Measurements from ENCODE around the gene SPATA9. TPM values are rescaled to one million over a fixed set of nuclear protein-coding genes. Genes with fewer than 3 reads are reported as not detected.

SPATA9 gene
- total RNA-seq, 1 donor: 0.54 TPM

DNA sequence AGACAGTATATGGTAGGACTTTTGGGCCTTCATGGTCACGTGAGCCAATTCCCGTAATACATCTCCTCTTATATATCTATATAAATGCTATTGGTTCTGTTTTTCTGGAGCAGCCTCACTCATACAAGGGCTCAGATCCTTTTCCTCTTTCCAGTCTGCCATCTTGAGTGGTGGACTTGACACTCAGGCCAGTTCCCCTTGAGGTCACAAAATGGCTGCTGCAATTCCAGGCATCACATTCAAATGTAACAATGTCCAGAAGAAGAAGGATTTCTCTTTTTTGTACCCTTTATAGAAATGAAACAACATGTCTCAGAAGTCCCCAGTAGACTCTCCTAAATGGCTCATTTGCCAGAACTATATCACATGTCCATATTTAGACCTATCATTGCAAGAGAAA, 58.4 kb downstream of the SPATA9 start:
- H3K4me3 ChIP-seq (ENCODE audit: low read depth, low read length): no peak overlapping the region
- no peak for TF ChIP-seq CTCF (IDR thresholded peaks at IDR 0.05; ENCODE audit: insufficient read depth, low read length)
- DNase-seq (ENCODE audit: low read depth): no peak

DNA sequence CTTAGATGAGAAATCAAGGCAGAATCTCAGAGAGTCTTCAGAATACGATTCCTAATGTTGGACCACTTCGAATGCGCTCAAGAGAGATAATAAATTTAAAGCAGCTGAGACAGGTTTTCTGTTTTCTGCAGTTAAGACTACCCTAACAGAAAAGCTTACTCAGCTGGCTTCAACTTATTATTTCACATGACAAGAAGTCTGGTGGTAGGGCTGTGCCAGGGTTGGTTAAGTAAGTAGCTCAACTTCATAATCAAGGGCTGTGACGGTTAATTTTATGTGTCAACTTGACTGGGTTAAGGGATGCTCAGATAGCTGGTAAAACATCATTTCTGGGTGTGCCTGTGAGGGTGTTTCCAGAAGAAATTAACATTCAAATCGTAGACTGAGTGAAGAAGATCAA, 59.1 kb downstream of the SPATA9 start:
- TF ChIP-seq CTCF (IDR thresholded peaks at IDR 0.05; ENCODE audit: insufficient read depth, low read length): no peak
- no peak overlapping the region for H3K4me3 ChIP-seq (ENCODE audit: low read depth, low read length)
- no peak for DNase-seq (ENCODE audit: low read depth)

GRCh38 chr5:95621839-95622629, 60.8 kb downstream of the SPATA9 start:
- no peak for DNase-seq (ENCODE audit: low read depth)
- H3K4me3 ChIP-seq (ENCODE audit: low read depth, low read length): no peak overlapping the region
- no peak for TF ChIP-seq CTCF (IDR thresholded peaks at IDR 0.05; ENCODE audit: insufficient read depth, low read length)

- TF ChIP-seq CTCF (IDR thresholded peaks at IDR 0.05; ENCODE audit: insufficient read depth, low read length): no peak
- peak overlapping the region; percentile 59 for H3K4me3 ChIP-seq (ENCODE audit: low read depth, low read length)
- DNase-seq (ENCODE audit: low read depth): no peak
Measured at GRCh38 chr5:95620870-95621838, 61.6 kb downstream of the SPATA9 start.

- DNase-seq (ENCODE audit: low read depth): no peak
- no peak for TF ChIP-seq CTCF (IDR thresholded peaks at IDR 0.05; ENCODE audit: insufficient read depth, low read length)
- H3K4me3 ChIP-seq (ENCODE audit: low read depth, low read length): peak within 1 kb of the TSS; percentile 59
Measured at GRCh38 chr5:95620030-95620869, 62.5 kb downstream of the SPATA9 start, which contains the start of gene GPR150. GPR150 (plus strand) TSS chr5:95620087; CDS start chr5:95620276, 189 bp downstream.

- peak overlapping the region; percentile 59 for H3K4me3 ChIP-seq (ENCODE audit: low read depth, low read length)
- DNase-seq (ENCODE audit: low read depth): no peak
- TF ChIP-seq CTCF (IDR thresholded peaks at IDR 0.05; ENCODE audit: insufficient read depth, low read length): no peak
Measured at GRCh38 chr5:95619514-95620029, 63.2 kb downstream of the SPATA9 start.

Data from fibroblast of the aortic adventitia (primary cell).